NCI-H345 treated with DMSO at 0.1 percent for 48 hours (cell line): Measurements from ENCODE around the gene PTPRD.

Source experiments
- DNase-seq: peaks from one replicate; lab custom pipeline; 2025; ENCODE audit not compliant: unreplicated experiment; lab: John Stamatoyannopoulos, UW

PTPRD gene

DNA sequence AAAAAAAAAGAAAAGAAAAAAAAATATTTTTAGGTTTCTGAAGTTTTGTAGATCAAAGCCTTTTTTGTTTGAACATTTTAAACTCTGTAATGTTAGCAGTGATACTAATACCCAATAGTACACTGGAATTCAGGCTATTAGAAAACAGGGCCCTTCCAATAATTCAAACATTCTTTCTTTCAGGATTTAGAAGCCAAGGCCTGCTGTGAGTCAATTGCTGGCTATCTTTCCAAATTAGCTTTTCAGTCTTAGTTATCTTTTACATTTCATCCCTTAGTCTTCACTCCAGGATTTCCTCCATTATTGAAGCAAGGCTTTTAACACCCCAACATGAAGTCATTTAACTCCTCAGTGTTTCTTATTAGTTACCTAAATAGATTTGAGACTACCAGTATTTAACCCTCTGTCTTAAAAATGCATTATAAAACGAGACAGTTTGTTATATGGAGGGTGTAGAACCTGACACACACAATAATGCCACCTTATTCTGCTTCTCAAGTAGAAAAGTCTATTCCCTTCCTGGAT lies 1861.3 kb downstream of the PTPRD start:
- no peak for DNase-seq

GRCh38 chr9:8750639-8751051 lies 1862.2 kb downstream of the PTPRD start:
- DNase-seq, result no peak

- no peak for DNase-seq
These were observed 1867.5 kb downstream of the PTPRD start for GRCh38 chr9:8745347-8745746.

DNA sequence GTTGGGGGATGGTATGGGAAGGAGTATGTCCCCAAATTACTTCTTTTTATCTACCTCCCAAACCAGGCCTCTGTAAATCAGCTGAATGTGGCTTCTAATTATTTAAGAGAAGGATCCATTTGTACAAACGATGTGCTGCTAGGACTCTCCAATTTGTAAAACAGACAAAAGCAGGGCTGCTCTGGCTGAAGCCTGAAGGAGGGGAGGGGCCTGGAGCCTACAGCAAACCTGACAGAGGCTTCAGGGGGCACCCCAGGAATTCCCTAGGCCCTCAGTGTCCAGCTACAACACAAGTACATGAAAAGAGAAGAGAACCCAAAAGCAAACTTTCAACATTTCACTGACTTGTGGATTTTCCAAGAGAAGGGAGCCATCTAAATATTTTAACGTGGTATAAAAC lies 1873.9 kb downstream of the PTPRD start:
- DNase-seq, result no peak

DNA sequence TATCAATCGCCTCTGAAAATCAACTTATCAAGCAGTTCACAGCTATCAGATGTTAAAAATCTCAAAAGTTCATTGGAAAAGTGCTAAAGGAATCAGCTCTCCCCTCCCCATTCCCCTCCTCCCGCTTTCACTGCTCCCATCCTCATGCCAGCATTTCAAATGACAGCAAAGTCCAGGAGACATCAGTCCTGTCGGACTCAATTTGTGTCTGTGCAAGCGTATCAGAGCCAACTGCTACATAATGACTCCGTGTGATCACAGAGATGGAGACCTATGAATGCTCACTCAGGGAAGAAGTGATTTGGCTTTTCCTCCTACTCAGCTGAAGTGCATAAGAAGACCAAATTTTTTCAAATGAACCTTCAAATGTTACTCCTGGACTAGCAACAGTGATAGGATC lies 1876.0 kb downstream of the PTPRD start:
- DNase-seq, result no peak

DNA sequence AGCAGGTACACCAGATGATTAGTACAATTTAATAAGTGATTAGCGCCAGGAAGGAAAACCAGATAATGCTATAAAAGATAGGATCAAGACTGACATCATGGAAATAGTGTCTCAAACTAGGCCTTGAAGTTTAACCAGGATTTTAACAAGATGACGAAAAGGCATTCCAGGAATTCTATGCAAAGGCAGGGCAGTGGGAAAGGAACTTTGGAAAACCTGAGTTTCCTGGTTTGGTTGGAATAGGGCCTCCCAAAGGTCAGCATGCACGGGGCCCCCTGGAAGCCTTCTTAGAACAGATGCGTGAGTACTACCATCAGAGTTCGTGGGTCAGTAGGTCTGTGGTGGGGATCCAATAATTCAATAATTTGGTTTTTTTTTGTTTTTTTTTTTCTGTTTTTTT lies 1878.0 kb downstream of the PTPRD start:
- no peak for DNase-seq

- DNase-seq, result peak; percentile 82
These were observed 1879.5 kb downstream of the PTPRD start for GRCh38 chr9:8733131-8733954.

- peak; percentile 3 for DNase-seq
These were observed 1880.3 kb downstream of the PTPRD start for GRCh38 chr9:8732367-8733075.

DNA sequence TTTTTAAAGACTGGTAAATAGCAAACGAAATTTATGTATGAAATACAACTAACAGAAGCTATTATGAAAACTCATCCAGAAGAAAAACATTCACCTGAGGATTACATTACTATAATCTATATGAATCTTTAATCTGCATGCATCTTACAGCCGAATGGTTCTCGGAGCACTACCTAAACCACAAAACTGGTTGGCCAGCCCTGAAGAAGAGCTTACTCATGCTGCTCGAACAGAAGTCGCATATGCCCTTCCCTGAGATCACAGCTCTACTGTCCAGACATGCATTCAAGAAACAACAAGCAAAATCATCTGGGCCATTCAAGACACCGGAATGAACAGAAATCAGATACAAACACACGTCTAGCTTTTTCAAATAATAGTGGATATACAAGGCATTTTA lies 1882.2 kb downstream of the PTPRD start:
- no peak for DNase-seq

DNA sequence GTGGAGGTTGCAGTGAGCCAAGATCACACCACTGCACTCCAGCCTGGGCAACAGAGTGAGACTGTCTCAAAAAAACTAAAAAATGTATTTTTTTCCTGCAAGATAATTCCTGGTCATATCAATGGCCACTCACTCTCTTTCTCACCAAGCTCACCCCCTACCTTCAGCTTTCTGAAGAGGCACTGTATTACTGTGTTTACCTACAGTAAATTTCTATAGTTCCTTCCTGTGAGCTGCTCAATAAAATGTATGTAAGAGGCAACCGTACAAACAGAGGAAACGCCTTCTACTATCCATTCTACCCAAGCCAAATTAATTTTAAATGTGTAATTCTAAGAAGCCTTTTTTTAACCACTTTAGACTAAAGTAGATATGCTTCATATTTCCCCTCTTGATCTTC lies 1883.9 kb downstream of the PTPRD start:
- no peak for DNase-seq

DNA sequence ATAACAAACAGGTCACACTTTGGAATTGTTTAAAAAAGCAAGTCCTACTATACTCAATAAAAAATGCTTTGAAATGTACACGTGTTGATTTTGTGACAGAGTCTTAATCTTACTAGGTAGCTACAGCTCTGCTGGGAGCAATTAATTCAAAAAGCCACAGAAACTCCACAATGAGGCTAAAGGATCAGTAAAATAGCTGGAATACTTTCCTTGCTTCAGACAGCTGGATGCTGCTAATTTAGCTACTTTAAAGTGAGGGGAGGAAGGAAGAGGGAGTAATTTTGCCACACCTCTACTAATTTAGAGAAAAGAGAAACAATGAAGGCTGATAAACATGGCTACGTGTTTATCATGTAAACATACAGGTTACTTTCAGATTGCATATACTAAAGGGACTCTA lies 1885.6 kb downstream of the PTPRD start:
- DNase-seq, result no peak

GRCh38 chr9:8726692-8727091 lies 1886.1 kb downstream of the PTPRD start:
- DNase-seq, result no peak

- DNase-seq, result no peak
These were observed 1887.2 kb downstream of the PTPRD start for GRCh38 chr9:8725635-8726034.

- no peak for DNase-seq
These were observed 1888.4 kb downstream of the PTPRD start for GRCh38 chr9:8724284-8725018.

DNA sequence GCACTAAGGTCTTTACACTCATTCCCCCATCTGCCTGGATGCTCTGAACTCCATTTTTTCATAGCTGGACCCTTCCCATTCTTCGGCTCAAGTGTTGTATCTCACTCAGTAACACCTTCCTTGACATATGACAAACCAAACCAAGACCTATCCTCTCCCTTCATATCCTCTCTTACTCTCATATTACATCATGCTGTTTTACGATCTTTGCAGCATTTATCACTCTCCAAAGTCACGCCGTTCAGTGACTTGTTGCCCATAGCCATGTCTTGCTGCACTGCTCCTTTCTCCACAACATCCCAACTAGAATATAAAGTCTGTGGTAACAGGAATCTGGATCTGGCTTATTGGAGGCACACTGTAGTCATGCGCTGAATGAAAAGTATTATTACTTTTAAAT lies 1889.6 kb downstream of the PTPRD start:
- no peak for DNase-seq

DNA sequence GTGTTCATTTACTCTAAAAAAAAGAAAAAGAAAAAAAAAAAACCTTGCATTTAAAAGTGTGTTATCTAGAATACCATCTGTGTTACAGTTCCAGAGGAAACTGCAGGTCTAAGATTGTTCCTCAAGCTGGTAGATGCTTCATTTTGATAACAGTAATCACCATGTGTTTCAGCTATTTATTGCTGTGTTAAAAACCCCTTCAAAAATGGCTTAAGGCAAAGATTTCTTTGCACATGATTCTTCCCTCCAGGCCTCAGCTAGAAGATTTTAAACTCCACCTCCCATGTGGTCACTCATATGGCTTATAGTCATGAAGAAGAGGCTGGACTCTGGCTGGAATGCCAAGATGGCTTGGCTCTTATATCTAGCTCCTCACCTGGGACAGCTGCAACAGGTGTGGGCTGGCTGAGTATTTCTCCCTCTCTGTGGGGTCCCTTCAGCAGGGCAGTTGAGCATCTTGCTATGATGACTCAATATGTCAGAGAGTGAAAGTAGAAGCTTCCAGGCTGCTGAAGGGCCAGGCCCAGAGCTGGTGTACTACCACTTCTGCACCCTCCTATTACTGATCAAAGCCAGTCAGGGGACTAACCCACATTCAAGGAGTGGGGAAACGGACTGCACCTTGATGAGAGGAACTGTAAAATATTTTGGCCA lies 1892.8 kb downstream of the PTPRD start:
- no peak for DNase-seq

DNA sequence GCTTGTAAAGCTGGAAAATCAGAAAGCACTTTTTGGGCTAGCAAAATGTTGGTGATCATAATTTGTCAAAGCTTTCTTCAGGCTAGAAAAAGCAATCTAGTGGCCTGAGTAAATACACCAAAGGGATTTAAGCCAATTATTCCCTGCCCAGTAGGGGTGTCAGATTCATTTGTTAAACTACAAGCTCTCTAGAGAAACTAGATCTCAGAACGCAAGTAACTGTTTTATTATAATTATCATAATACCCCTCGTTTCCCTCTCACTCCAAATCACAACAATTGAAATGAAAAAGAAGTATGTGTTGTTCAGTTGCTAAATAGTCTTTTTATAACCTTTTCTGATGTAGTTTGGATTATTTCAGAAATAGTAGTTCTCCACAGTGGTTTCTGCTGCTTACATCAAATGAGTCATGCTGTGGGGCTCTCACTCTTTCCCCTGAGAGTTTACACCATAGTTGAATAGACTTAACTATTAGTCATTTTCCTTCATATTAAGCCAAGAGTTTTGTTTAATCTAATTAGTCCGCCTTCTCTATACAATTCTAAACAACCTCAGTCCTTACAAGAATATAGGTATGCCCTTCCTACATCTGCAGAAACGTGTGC lies 1894.6 kb downstream of the PTPRD start:
- no peak for DNase-seq

- no peak for DNase-seq
These were observed 1895.7 kb downstream of the PTPRD start for GRCh38 chr9:8717146-8717545.

DNA sequence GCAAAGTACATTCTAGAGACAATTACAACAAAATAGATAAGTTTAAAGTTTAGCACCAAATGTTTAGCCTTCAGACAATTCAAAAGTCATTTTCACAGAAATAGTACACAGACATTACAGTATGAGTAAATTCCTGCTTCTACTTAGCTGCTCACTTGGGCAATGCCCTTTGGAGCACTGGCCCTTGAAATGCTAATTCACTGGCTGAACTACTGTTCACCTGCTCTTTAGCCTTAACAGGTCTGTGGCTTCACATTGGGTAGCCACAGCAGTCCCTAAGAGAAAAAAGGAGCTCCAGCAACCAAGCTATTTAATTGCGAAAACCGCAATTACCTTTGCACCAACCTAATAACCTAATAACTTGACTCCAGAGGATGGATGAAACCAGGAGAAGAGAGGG lies 1897.0 kb downstream of the PTPRD start:
- no peak for DNase-seq

DNA sequence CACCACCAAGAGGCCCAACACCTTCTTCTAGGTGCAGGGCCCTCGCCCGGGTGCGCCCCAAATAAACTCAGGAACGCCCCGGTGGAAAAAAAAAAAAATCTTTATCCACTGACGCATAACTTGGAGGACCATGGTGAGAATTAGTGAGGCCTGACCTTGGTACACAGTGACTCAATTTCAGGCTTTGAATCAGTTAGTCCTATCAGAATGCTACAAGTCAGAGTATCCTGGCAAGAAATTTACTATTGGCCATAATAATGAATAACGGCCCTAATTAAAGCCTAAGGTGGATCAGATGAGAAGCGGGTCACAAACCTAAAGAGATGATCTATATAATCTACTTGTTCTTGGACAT lies 1899.0 kb downstream of the PTPRD start:
- no peak for DNase-seq
